ENCODE results near the gene TBL3.

TBL3 gene

GRCh38 chr16:2030036-2030435, 58.2 kb downstream of the TBL3 start:
- Mint-ChIP-seq H3K27ac (no peak overlapping the region), H3K9me3 (no peaks in the 10 kb centered on the region), H3K4me1 (ENCODE audit: low read depth) (peaks cover 9% of the 10 kb centered on the region)

GRCh38 chr16:2031081-2031577, 59.3 kb downstream of the TBL3 start:
- H3K36me3 Mint-ChIP-seq (ENCODE audit: low read depth): no peaks in the 10 kb centered on the region
- H3K9me3 Mint-ChIP-seq: no peaks in the 10 kb centered on the region
- H3K27me3 Mint-ChIP-seq: peaks cover 10% of the 10 kb centered on the region
- H3K4me3 Mint-ChIP-seq: no peak overlapping the region
- peaks cover 4% of the 10 kb centered on the region for H3K4me1 Mint-ChIP-seq (ENCODE audit: low read depth)
- no peak for DNase-seq
- no peak overlapping the region for H3K27ac Mint-ChIP-seq

More at GRCh38 chr16:2030036-2030435, 58.2 kb downstream of the TBL3 start:
- DNase-seq: no peak
- Mint-ChIP-seq H3K27me3 (peaks cover 15% of the 10 kb centered on the region), H3K36me3 (ENCODE audit: low read depth) (no peaks in the 10 kb centered on the region), H3K4me3 (no peak overlapping the region)
